22Rv1 (cell line): Measurements from ENCODE around the gene H2AZ2.

Source experiments
- H3K27ac ChIP-seq: fragments of 450-650 bp; 2 replicates; pipeline ENCODE4 v1.5.1; 2017
- ZFX ChIP-seq: fragments of 450-650 bp; IDR thresholded peaks from 2 replicates; pipeline ENCODE4 v1.6.1; 2017; ENCODE audit warnings: antibody characterized with exemption, borderline replicate concordance
- TF ChIP-seq, protein P1 (sequence below): fragments of 450-650 bp; IDR thresholded peaks from 2 replicates; pipeline ENCODE4 v1.5.1; 2017; ENCODE audit warnings: mild to moderate bottlenecking

H2AZ2 gene

DNA sequence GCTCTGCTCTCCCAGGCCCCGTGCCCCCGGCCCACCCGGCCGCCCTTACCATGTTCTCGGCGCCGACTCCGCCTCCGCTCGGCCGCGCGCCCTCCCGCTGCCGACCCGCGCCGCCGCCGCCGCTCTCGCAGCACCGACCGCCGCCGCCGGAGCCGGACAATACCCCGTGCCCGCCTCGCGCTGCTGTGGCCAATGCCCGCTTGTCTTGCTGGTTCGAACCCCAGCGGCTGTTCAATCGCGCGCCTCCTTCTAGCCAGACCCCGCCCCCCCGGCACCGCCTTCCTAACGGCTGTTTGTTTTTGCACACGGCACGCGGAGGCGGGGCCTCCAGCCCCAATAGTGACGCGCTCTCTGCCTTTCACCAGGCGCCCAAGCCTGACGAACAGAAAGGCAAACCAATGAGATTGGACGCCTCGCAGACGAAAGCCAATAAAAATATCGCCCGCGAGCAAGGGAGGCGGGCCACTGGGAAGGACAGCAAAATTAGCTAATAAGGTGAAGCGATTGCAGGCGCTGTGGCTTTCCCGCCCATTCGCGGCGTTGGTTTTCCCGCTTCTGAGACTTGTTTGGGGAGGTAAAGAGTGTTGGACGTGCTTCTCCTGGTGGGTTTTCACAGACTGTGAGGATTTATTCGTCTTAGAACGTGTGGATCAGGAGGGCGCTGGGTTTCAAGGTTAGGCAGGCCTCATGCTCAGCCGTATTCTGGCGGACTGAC lies at the start of gene H2AZ2:
TSS of gene H2AZ2 (minus strand) at position 168 of the 715 bp plus-strand sequence. CDS start at position 52, 116 bp downstream.
- peak within 1 kb of the TSS; percentile 99 for H3K27ac ChIP-seq

DNA sequence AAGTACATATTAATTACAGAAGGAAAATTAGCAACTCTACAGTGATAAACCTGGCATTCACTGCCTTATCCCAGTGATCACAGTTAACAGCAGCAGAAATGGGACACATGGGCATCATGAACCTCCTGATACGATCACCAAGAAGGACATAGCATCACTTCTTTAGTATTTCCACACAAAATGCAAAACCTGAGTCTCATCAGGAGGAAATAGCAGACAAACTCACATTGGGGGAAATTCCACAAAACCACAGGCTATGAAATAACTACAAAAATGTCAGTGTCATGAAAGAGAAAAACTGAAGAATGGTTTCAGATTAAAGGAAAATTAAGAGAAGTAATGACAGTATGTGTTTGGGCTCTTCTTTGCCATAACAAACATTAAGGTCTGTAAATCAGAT lies 49.4 kb upstream of the H2AZ2 start:
- TF ChIP-seq ZFX: no peak
- TF ChIP-seq, protein P1, sequence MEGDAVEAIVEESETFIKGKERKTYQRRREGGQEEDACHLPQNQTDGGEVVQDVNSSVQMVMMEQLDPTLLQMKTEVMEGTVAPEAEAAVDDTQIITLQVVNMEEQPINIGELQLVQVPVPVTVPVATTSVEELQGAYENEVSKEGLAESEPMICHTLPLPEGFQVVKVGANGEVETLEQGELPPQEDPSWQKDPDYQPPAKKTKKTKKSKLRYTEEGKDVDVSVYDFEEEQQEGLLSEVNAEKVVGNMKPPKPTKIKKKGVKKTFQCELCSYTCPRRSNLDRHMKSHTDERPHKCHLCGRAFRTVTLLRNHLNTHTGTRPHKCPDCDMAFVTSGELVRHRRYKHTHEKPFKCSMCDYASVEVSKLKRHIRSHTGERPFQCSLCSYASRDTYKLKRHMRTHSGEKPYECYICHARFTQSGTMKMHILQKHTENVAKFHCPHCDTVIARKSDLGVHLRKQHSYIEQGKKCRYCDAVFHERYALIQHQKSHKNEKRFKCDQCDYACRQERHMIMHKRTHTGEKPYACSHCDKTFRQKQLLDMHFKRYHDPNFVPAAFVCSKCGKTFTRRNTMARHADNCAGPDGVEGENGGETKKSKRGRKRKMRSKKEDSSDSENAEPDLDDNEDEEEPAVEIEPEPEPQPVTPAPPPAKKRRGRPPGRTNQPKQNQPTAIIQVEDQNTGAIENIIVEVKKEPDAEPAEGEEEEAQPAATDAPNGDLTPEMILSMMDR: no peak
- H3K27ac ChIP-seq: no peak overlapping the region

More for the DNA sequence above, at the start of gene H2AZ2:
- TF ChIP-seq ZFX: no peak
- TF ChIP-seq, protein P1: peak; percentile 59

DNA sequence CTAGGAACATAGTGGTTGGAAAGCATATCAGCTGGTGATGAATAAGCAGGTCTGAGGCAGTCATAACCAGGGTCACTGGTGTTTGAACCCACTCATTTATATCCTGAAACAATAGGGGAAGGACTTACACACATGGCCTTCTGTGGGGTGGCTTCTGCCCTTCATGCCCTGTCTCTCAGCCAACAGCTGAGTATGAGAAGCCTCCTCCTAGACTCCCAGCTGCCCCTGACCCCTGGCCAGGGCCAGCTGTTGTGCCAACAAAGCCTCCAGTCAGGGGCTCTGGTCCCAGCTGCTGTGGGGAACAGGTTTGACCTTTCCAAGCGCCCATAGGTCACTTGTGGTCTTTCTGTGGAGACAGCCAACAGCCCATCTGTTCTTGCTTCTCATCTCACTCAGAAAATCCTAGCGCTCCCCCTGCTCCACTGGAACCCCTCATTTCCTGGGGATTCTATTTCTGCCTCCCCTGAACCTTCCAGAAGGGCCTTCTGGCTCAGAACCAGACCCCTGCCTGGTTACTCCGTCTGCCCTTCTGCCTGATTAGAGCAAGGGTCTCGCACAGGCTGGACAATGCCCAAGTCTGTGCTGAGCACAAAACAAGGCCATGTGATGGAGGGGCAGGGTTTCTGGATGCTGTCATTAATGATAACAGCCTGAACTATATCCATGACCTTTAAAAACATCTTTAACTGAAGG lies 47.1 kb upstream of the H2AZ2 start:
- no peak overlapping the region for H3K27ac ChIP-seq
- no peak for TF ChIP-seq ZFX
- TF ChIP-seq, protein P1: no peak

DNA sequence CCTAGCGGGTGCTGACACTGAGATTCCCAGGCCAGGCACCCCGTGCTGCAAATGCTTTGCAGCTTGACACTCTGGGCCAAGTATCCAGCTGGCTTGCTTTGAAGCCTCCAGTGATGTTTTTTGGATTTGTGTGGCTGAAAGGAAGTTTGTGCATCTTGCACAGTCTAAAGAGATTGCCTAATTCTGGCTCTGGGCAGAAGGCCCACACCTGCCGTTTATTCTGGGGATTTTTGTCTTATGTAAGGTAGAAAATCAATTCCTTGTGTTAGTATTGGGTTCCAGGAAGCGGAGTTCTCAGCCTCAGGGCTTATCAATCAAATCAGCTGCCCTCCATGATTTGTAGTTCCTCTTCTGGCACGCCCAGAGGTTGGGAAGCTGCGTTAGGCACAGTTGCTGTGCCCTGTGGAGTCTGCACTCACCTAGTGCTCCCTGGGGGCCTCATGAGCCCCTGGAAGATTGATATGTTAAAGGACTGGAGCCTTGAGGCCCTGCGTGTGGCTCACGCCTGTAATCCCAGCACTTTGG lies 45.9 kb upstream of the H2AZ2 start:
- no peak overlapping the region for H3K27ac ChIP-seq
- TF ChIP-seq, protein P1: no peak
- no peak for TF ChIP-seq ZFX

DNA sequence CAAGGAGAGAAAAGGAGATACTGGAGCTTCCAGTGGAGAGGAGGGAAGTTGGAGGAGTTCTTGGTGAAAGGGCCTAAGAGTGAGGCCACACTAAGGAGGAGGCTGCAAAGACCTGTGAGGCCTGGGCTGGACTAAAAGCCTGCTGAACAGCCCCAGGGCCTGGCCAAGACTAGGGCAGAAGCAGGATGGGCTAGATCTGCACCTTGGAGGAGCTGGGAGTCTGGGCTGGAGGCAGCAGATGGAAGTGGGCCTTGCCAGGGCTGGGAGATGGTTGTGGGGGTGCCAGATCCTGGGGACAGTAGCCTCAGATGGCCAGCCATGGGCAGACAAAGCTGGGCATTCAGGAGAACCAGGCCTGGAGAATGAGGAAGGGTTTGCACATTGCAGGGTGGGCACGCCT lies 43.9 kb upstream of the H2AZ2 start:
- no peak for TF ChIP-seq ZFX
- TF ChIP-seq, protein P1: no peak

DNA sequence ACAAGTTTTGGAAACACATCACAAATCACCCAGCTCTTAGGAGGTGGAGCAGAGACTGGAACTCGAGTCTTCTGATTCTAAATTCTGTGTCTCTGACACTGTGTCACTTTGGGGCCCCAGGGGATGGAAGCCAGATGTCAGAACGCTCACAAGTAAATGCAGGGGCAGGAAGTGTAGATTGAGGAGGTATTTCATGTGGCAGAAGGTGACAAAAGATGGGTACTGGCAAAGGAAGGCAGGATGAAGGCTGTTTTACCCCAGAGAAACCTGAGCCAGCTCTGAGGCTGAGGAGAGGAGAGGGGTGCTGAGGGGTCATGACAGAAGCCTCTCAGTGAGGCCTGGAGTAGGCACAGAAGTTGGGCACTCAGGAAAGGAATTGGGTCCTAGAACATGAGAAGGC lies 43.5 kb upstream of the H2AZ2 start:
- no peak overlapping the region for H3K27ac ChIP-seq

More for the DNA sequence above, 43.9 kb upstream of the H2AZ2 start:
- no peak overlapping the region for H3K27ac ChIP-seq

More for the DNA sequence above, 43.5 kb upstream of the H2AZ2 start:
- TF ChIP-seq, protein P1: no peak
- no peak for TF ChIP-seq ZFX
